Calu3 (cell line): ENCODE data around the gene SEMA6D. TPM values are rescaled to one million over a fixed set of nuclear protein-coding genes. Genes with fewer than 3 reads are reported as not detected.

ENCODE experiments used
- BruUV-seq: library from RNA; stranded (reverse); fragments of 400-500 nt; replicated peaks from 2 replicates; lab custom pipeline; 2021; lab: Mats Ljungman, UMichigan
- CTCF ChIA-PET: fragments of 300-600 bp; sonication (Branson Sonifier 250); formaldehyde crosslinking; loops from one replicate; lab custom pipeline; 2022; ENCODE audit warnings: antibody characterized with exemption; lab: Charles Lee
- DNase-seq: peaks from one replicate; pipeline ENCODE4 v3.0.0; 2022
- H3K27ac Mint-ChIP-seq: one replicate; pipeline ENCODE4 v1.8.0; 2022; ENCODE audit warnings: mixed read lengths; ENCODE audit not compliant: unreplicated experiment
- H3K27me3 Mint-ChIP-seq: one replicate; pipeline ENCODE4 v1.8.0; 2022; ENCODE audit warnings: mixed read lengths; ENCODE audit not compliant: unreplicated experiment
- H3K36me3 Mint-ChIP-seq: one replicate; pipeline ENCODE4 v1.8.0; 2022; ENCODE audit warnings: mild to moderate bottlenecking, moderate library complexity, mixed read lengths; ENCODE audit not compliant: insufficient read depth, unreplicated experiment
- H3K4me1 Mint-ChIP-seq: one replicate; pipeline ENCODE4 v1.8.0; 2022; ENCODE audit warnings: mild to moderate bottlenecking, low read depth, mixed read lengths; ENCODE audit not compliant: unreplicated experiment
- H3K4me3 Mint-ChIP-seq: one replicate; pipeline ENCODE4 v1.8.0; 2022; ENCODE audit warnings: mild to moderate bottlenecking, low read depth, moderate library complexity, mixed read lengths; ENCODE audit not compliant: unreplicated experiment
- H3K9me3 Mint-ChIP-seq: one replicate; pipeline ENCODE4 v1.8.0; 2022; ENCODE audit warnings: low read depth, mixed read lengths; ENCODE audit not compliant: unreplicated experiment
- CTCF ChIP-seq: fragments of 200-600 bp; IDR thresholded peaks from one replicate; pipeline ENCODE4 v1.8.0; 2022; ENCODE audit warnings: antibody characterized with exemption; ENCODE audit not compliant: unreplicated experiment
- intact Hi-C: fragments of 100-400 bp; cut with micrococcal nuclease; formaldehyde crosslinking; loops from one replicate; pipeline ENCODE4 v1.10.0; 2022; ENCODE audit not compliant: unreplicated experiment
- total RNA-seq: library from RNA; stranded (reverse); gene quantifications from 2 replicates; pipeline ENCODE4 v1.2.3, GENCODE V29; 2022

Gene SEMA6D
- total RNA-seq, 1 experiment from 2014 or later: not detected

GRCh38 chr15:47696351-47696750 lies 21.0 kb upstream of the SEMA6D start:
- Mint-ChIP-seq H3K27ac (no peak overlapping the region), H3K9me3 (peaks cover 12% of the 10 kb centered on the region), H3K4me1 (no peaks in the 10 kb centered on the region), H3K36me3 (no peaks in the 10 kb centered on the region), H3K4me3 (no peak overlapping the region), H3K27me3 (no peaks in the 10 kb centered on the region)
- no peak for TF ChIP-seq CTCF
- CTCF ChIA-PET: no interaction called here
- intact Hi-C loops: no loop called here
- BruUV-seq: no TSS peak
- DNase-seq: no peak

GRCh38 chr15:47705281-47705997 lies 11.9 kb upstream of the SEMA6D start:
- H3K4me3 Mint-ChIP-seq: no peak overlapping the region
- H3K27me3 Mint-ChIP-seq: no peaks in the 10 kb centered on the region
- intact Hi-C loops: no loop called here
- H3K27ac Mint-ChIP-seq: no peak overlapping the region
- peaks cover 7% of the 10 kb centered on the region for H3K9me3 Mint-ChIP-seq
- no TSS peak for BruUV-seq
- no peaks in the 10 kb centered on the region for H3K4me1 Mint-ChIP-seq
- TF ChIP-seq CTCF: no peak
- no peak for DNase-seq
- CTCF ChIA-PET: interaction anchor here (1.0 kb wide), 1 partner anchor 279 kb away, joined by 4 read pairs; no protein-coding TSS in a partner anchor
- no peaks in the 10 kb centered on the region for H3K36me3 Mint-ChIP-seq

- BruUV-seq: no TSS peak
- CTCF ChIA-PET: interaction anchor here (0.7 kb wide), 1 partner anchor 44 kb away, joined by 3 read pairs; no protein-coding TSS in a partner anchor
- no peak for TF ChIP-seq CTCF
- no peaks in the 10 kb centered on the region for H3K27me3 Mint-ChIP-seq
- no peaks in the 10 kb centered on the region for H3K36me3 Mint-ChIP-seq
- no peak for DNase-seq
- H3K27ac Mint-ChIP-seq: no peak overlapping the region
- H3K9me3 Mint-ChIP-seq: peaks cover 7% of the 10 kb centered on the region
- intact Hi-C loops: no loop called here
- no peak overlapping the region for H3K4me3 Mint-ChIP-seq
- no peaks in the 10 kb centered on the region for H3K4me1 Mint-ChIP-seq
Observed at GRCh38 chr15:47707391-47707790, 9.9 kb upstream of the SEMA6D start.

GRCh38 chr15:47708161-47708980 lies 8.9 kb upstream of the SEMA6D start:
- no TSS peak for BruUV-seq
- no peak for TF ChIP-seq CTCF
- Mint-ChIP-seq H3K4me1 (no peaks in the 10 kb centered on the region), H3K27ac (no peak overlapping the region), H3K27me3 (no peaks in the 10 kb centered on the region), H3K9me3 (peaks cover 7% of the 10 kb centered on the region), H3K36me3 (no peaks in the 10 kb centered on the region), H3K4me3 (no peak overlapping the region)
- DNase-seq: no peak
- intact Hi-C loops: no loop called here
- CTCF ChIA-PET: interaction anchor here (0.7 kb wide), 1 partner anchor 45 kb away, joined by 3 read pairs; no protein-coding TSS in a partner anchor
